ENCODE results near the gene REC8. TPM values are rescaled to one million over a fixed set of nuclear protein-coding genes. Genes with fewer than 3 reads are reported as not detected.

The REC8 gene
- total and polyA plus RNA-seq, 2 of the 13 experiments (the other 11 are each of a cell fraction or from before 2014, with no cell fraction given), result 3.4 to 14.7 TPM

GRCh38 chr14:24146978-24147760 is 24.7 kb upstream of the REC8 start, which contains the start of gene RNF31 (continued):
- no peak; the same call in 1 of the 2 replicates for TF ChIP-seq ATF2 (CRISPR knock-in tag; IDR thresholded peaks at IDR 0.05)
- TF ChIP-seq ZMYM3 (CRISPR knock-in tag; IDR thresholded peaks at IDR 0.05), result no peak
- peak; percentile 14 for TF ChIP-seq PCBP2 (optimal IDR thresholded peaks at IDR 0.05; ENCODE audit: low read depth, low read length, poor library complexity, severe bottlenecking)
- no peak for TF ChIP-seq SMARCE1 (IDR thresholded peaks at IDR 0.05; ENCODE audit: borderline replicate concordance)
- 0 out of 2 replicates have a peak, but pooled peaks have one; percentile 2 for TF ChIP-seq ZSCAN25 (CRISPR knock-in tag; IDR thresholded peaks at IDR 0.05)

GRCh38 chr14:24147761-24148428 is 24.0 kb upstream of the REC8 start:
- Histone ChIP-seq H3K27me3 (ENCODE audit: control insufficient read depth in 1 of 2, insufficient read depth in 2 of 2, low read length in 2 of 2) (peaks cover 0 to 3% of the 10 kb centered on the region in 2 experiments; a peak in 1 of 5 replicates), H3K4me2 (ENCODE audit: low read depth, low read length) (peak overlapping the region; percentile 98), H3K9ac (ENCODE audit: insufficient read depth, low read depth, low read length) (peak overlapping the region; percentile 86), H3K4me3 (replicated peaks in 1 of 3; ENCODE audit: insufficient read depth in 1 of 3, low read depth in 2 of 3, low read length in 3 of 3) (peak overlapping the region; percentile 91 to 100 (median 96)), H3K79me2 (ENCODE audit: insufficient read depth, low read length) (peaks cover 40% of the 10 kb centered on the region), H3K36me3 (replicated peaks in 1 of 2; ENCODE audit: control insufficient read depth in 1 of 2, insufficient read depth in 2 of 2, low read length in 2 of 2) (peaks cover 40 to 56% of the 10 kb centered on the region in 2 experiments), H3K27ac (ENCODE audit: extremely low read length, insufficient read depth, low read length) (peak overlapping the region; percentile 45), H4K20me1 (ENCODE audit: insufficient read depth, low read length) (peaks cover 7% of the 10 kb centered on the region), H3K9me3 (ENCODE audit: low read length) (no peaks in the 10 kb centered on the region), H3K4me1 (ENCODE audit: insufficient read depth, low read length) (peaks cover 51% of the 10 kb centered on the region), H2AFZ (ENCODE audit: low read length) (no peak overlapping the region)
- BruUV-seq (replicated peaks), result TSS peak; percentile 63
- ChIA-PET CTCF (ENCODE audit: low intra/inter-chr PET ratio, low total read pairs) (interaction anchor here (1.0 kb wide), 1 partner anchor 149 kb away, joined by 3 read pairs; no protein-coding TSS in a partner anchor), POLR2A (interaction anchor here (0.9 to 8.5 kb wide), 17 partner anchors 11 to 537 kb away, joined by 3 to 279 read pairs (median 33); partner anchors contain the start of genes CHMP4A, CIDEB, DCAF11 and FITM1)
- peak; percentile 5 for ATAC-seq
- WGBS (ENCODE audit: low lambda C conversion rate), result 2% methylated on average over 27 of the region's 29 CpGs
- no peak for DNase-seq (ENCODE audit: low spot score)
- peak; percentile 30 for FAIRE-seq
- in situ Hi-C loops (cut with HindIII; ENCODE audit: extremely low pct_ligation_motif_present, low pct_unique_long_range_greater_than_20kb) (loop anchor here (25.0 kb wide), 1 partner anchor 836 kb away; the partner anchor contains the start of genes BCL2L2, PABPN1 and PPP1R3E), intact Hi-C loops (cut with micrococcal nuclease; ENCODE audit: unreplicated experiment) (no loop called here)
- TF ChIP-seq ZNF253 (CRISPR knock-in tag; IDR thresholded peaks at IDR 0.05; ENCODE audit: borderline replicate concordance) (0 out of 2 replicates have a peak, but pooled peaks have one; percentile 40), MYC (CRISPR knock-in tag; IDR thresholded peaks at IDR 0.05; ENCODE audit: borderline replicate concordance) (0 out of 2 replicates have a peak, but pooled peaks have one; percentile 12), HHEX (CRISPR knock-in tag; IDR thresholded peaks at IDR 0.05) (no peak), ZNF280D (CRISPR knock-in tag; IDR thresholded peaks at IDR 0.05) (peak; percentile 89; the same call in 1 of the 2 replicates), ZNF674 (CRISPR knock-in tag; IDR thresholded peaks at IDR 0.05; ENCODE audit: low read depth) (no peak), MXD3 (CRISPR knock-in tag; IDR thresholded peaks at IDR 0.05) (0 out of 2 replicates have a peak, but pooled peaks have one; percentile 32), RFXAP (CRISPR knock-in tag; IDR thresholded peaks at IDR 0.05; ENCODE audit: borderline replicate concordance) (peak; percentile 53; the same call in 1 of the 2 replicates), NFYB (CRISPR knock-in tag; IDR thresholded peaks at IDR 0.05) (0 out of 2 replicates have a peak, but pooled peaks have one; percentile 4)

Data from HepG2 (cell line).